Keratinocyte (primary cell): Measurements from ENCODE around the gene TBC1D19. TPM values are rescaled to one million over a fixed set of nuclear protein-coding genes. Genes with fewer than 3 reads are reported as not detected.
"Not testable (repeated sequence)": the region's sequence is repeated elsewhere in the genome, so short reads cannot be mapped to it uniquely, and the experiment has no call there.

Experiments used
- DNase-seq: peaks from one replicate; pipeline ENCODE4 v3.0.0-alpha.2; 2011; ENCODE audit warnings: low read depth, missing footprints, low spot score
- FAIRE-seq: peaks from 2 replicates; lab custom pipeline; 2011; peaks lifted over from hg19 to GRCh38; lab: Jason Lieb, UNC
- H2AFZ ChIP-seq: 2 replicates; pipeline ENCODE4 v1.6.0; 2012; ENCODE audit warnings: low read length, control low read depth, inconsistent platforms; ENCODE audit not compliant: control insufficient read depth
- H3K27ac ChIP-seq: 2 replicates; pipeline ENCODE4 v1.5.1; 2011; ENCODE audit warnings: low read length; ENCODE audit not compliant: control insufficient read depth, insufficient read depth
- H3K27me3 ChIP-seq: 3 replicates; pipeline ENCODE4 v1.6.0; 2011; ENCODE audit warnings: low read length; ENCODE audit not compliant: control insufficient read depth, insufficient read depth; ENCODE audit errors: extremely low read depth
- H3K36me3 ChIP-seq, 2 experiments: 2 replicates in 1 of 2; 3 replicates in 1 of 2; pipeline ENCODE4 v1.5.1; 2011; ENCODE audit warnings: low read length in 2 of 2, mild to moderate bottlenecking in 1 of 2; ENCODE audit not compliant: control insufficient read depth in 2 of 2, insufficient read depth in 2 of 2; ENCODE audit errors: extremely low read depth in 1 of 2
- H3K4me1 ChIP-seq: 3 replicates; pipeline ENCODE4 v1.5.1; 2011; ENCODE audit warnings: low read length; ENCODE audit not compliant: control insufficient read depth, insufficient read depth; ENCODE audit errors: extremely low read depth
- H3K4me2 ChIP-seq: 3 replicates; pipeline ENCODE4 v1.6.0; 2011; ENCODE audit warnings: low read depth, low read length; ENCODE audit not compliant: control insufficient read depth, insufficient read depth; ENCODE audit errors: extremely low read depth
- H3K4me3 ChIP-seq, 3 experiments: fragments of 200-600 bp in 1 of 3; sonication (generic) in 1 of 3; 2 replicates in 2 of 3; 3 replicates in 1 of 3; pipeline ENCODE4 v1.5.1; 2011 to 2016; ENCODE audit warnings: low read length in 3 of 3, mild to moderate bottlenecking in 3 of 3, control low read depth in 2 of 3, inconsistent platforms in 1 of 3, low read depth in 1 of 3, mixed read lengths in 1 of 3, mixed run types in 1 of 3, moderate library complexity in 1 of 3; ENCODE audit not compliant: control insufficient read depth in 2 of 3, insufficient read depth in 2 of 3; ENCODE audit errors: extremely low read depth in 1 of 3
- H3K79me2 ChIP-seq: 2 replicates; pipeline ENCODE4 v1.6.0; 2012; ENCODE audit warnings: low read length; ENCODE audit not compliant: control insufficient read depth, insufficient read depth
- H3K9ac ChIP-seq: 3 replicates; pipeline ENCODE4 v1.6.0; 2011; ENCODE audit warnings: low read length; ENCODE audit not compliant: control insufficient read depth, insufficient read depth; ENCODE audit errors: extremely low read depth
- H3K9me1 ChIP-seq: 3 replicates; pipeline ENCODE4 v1.6.0; 2011; ENCODE audit warnings: low read length; ENCODE audit not compliant: control insufficient read depth, insufficient read depth; ENCODE audit errors: extremely low read depth
- H3K9me3 ChIP-seq: 2 replicates; pipeline ENCODE4 v1.5.1; 2012; ENCODE audit warnings: low read depth, low read length; ENCODE audit not compliant: control insufficient read depth
- H4K20me1 ChIP-seq: 3 replicates; pipeline ENCODE4 v1.6.0; 2011; ENCODE audit warnings: low read length; ENCODE audit not compliant: control insufficient read depth, insufficient read depth; ENCODE audit errors: extremely low read depth
- EZH2 ChIP-seq: IDR thresholded peaks from one replicate; pipeline ENCODE4 v1.6.1; 2012; ENCODE audit warnings: inconsistent platforms, mild to moderate bottlenecking, low read length, moderate library complexity
- dilution Hi-C: fragments of 300-500 bp; cut with MboI; formaldehyde crosslinking; loops from one replicate; pipeline ENCODE4 v1.7.0; 2020; ENCODE audit warnings: low sequenced_read_pairs; ENCODE audit not compliant: extremely low pct_ligation_motif_present
- polyA plus RNA-seq, 5 experiments: library from polyadenylated mRNA; depleted of rRNA in 3 of 5; stranded (reverse) in 3 of 5; stranded (forward) in 1 of 5; unstranded in 1 of 5; fragments of >200 nt; gene quantifications; 1 replicate in 1 of 5; 2 replicates in 3 of 5; 3 replicates in 1 of 5; pipeline versions ENCODE4 v1.2.1 to v1.2.3, GENCODE V29; 2011 to 2012; ENCODE audit warnings: missing spikeins in 2 of 5, low read depth in 1 of 5, low replicate concordance in 1 of 5
- TF ChIP-seq, protein P1 (sequence below), 3 experiments: IDR thresholded peaks in 1 of 3; conservative IDR thresholded peaks in 1 of 3; optimal IDR thresholded peaks in 1 of 3; 2 replicates in 2 of 3; 3 replicates in 1 of 3; pipeline versions ENCODE3 to v1.5.1; 2011; ENCODE audit warnings: low read length in 3 of 3, mild to moderate bottlenecking in 3 of 3, moderate library complexity in 2 of 3, control low read depth in 1 of 3, inconsistent platforms in 1 of 3; ENCODE audit not compliant: insufficient read depth in 2 of 3; ENCODE audit errors: extremely low read depth in 1 of 3

The TBC1D19 gene
- polyA plus RNA-seq, 1 donor (not counting 4 experiments of a cell fraction or from before 2014, with no cell fraction given) = 11.3 TPM

DNA sequence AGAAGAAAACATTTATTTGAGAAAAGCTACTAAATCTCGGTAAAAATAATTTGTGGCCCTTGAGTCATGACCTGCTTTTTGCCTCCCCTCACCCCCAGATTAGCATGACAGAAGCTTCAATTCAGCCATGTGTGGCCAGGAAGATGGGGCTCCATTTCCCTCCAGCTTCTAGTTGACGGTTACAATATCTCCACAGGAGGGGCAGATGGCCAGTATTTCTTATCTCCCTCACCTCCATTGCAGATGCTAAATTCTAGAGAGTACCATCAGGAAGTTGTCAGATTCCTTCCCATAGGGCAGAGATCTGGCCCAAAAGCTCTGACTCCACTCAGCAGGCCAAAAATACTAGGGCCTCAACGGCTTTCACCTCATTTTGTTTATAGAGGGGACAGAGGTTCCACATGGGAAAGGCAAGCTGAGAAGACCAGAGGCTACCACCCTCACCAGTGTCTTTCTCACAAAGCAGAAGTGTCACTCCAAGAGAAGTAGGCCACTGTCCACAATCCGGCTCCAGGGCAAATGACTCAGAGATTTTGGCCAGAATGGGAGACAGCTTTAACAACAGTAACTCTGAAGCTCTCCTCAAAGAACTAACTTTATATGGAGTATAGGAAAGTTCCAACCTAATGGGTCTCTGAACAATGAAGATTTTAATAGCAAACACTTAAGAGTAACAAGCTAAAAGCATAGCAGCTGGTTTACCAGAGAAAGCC, 108.3 kb downstream of the TBC1D19 start:
- TF ChIP-seq, protein P1, sequence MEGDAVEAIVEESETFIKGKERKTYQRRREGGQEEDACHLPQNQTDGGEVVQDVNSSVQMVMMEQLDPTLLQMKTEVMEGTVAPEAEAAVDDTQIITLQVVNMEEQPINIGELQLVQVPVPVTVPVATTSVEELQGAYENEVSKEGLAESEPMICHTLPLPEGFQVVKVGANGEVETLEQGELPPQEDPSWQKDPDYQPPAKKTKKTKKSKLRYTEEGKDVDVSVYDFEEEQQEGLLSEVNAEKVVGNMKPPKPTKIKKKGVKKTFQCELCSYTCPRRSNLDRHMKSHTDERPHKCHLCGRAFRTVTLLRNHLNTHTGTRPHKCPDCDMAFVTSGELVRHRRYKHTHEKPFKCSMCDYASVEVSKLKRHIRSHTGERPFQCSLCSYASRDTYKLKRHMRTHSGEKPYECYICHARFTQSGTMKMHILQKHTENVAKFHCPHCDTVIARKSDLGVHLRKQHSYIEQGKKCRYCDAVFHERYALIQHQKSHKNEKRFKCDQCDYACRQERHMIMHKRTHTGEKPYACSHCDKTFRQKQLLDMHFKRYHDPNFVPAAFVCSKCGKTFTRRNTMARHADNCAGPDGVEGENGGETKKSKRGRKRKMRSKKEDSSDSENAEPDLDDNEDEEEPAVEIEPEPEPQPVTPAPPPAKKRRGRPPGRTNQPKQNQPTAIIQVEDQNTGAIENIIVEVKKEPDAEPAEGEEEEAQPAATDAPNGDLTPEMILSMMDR (optimal IDR thresholded peaks at IDR 0.05 in 1 of 3, IDR thresholded peaks at IDR 0.05 in 1 of 3, conservative IDR thresholded peaks at IDR 0.05 in 1 of 3; ENCODE audit: extremely low read depth in 1 of 3, insufficient read depth in 2 of 3, low read length in 3 of 3) = no peak
- no peak for TF ChIP-seq EZH2
- no peak overlapping the region for H3K9ac ChIP-seq
- no peak overlapping the region for H2AFZ ChIP-seq
- no peak overlapping the region for H3K4me2 ChIP-seq
- no peaks in the 10 kb centered on the region for H3K36me3 ChIP-seq
- DNase-seq (no peak), FAIRE-seq (no peak)
- H3K79me2 ChIP-seq = no peaks in the 10 kb centered on the region
- H3K27ac ChIP-seq = no peak overlapping the region
- H3K9me3 ChIP-seq = no peaks in the 10 kb centered on the region
- H3K27me3 ChIP-seq = no peaks in the 10 kb centered on the region
- dilution Hi-C loops = no loop called here
- no peaks in the 10 kb centered on the region for H4K20me1 ChIP-seq
- H3K9me1 ChIP-seq = no peaks in the 10 kb centered on the region
- peaks cover 10% of the 10 kb centered on the region for H3K4me1 ChIP-seq
- no peak overlapping the region for H3K4me3 ChIP-seq

DNA sequence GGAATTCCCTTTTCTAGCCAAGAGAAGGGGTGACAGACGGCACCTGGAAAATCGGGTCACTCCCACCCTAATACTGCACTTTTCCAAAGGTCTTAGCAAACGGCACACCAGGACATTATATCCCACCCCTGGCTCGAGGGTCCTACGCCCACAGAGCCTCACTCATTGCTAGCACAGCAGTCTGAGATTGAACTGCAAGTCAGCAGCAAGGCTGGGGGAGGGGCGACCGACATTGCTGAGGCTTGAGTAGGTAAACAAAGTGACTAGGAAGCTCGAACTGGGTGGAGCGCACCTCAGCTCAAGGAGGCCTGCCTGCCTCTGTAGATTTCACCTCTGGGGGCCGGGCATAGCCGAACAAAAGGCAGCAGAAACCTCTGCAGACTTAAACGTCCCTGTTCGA, 110.2 kb downstream of the TBC1D19 start:
- H3K4me2 ChIP-seq, H3K9me1 ChIP-seq, FAIRE-seq, DNase-seq, H3K27me3 ChIP-seq, H3K4me3 ChIP-seq, H3K79me2 ChIP-seq, H3K4me1 ChIP-seq, H3K9ac ChIP-seq, H3K27ac ChIP-seq, H3K36me3 ChIP-seq, dilution Hi-C loops, H3K9me3 ChIP-seq, H4K20me1 ChIP-seq, H2AFZ ChIP-seq: not testable (repeated sequence)

DNA sequence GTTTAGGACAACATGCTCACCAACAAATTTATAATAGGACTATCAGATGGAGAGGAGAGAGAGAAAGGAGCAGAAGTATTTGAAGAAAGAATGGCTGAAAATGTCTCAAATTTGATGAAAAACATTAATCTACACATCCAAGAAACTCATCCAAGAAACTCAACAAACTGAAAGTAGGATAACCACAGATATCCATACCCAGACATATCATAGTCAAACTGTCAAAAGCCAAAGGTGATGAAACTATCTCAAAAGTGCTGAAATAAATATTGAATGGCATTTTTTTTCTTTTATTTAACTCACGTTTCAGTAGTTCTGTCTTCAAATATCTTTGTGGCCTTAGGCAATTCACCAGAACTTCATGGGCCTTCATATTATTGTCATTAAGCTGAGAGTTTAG, 116.2 kb downstream of the TBC1D19 start:
- Histone ChIP-seq H3K4me1 (no peaks in the 10 kb centered on the region), H3K4me3 (no peak overlapping the region), H4K20me1 (no peaks in the 10 kb centered on the region), H3K36me3 (no peaks in the 10 kb centered on the region), H3K27me3 (no peaks in the 10 kb centered on the region), H3K79me2 (no peaks in the 10 kb centered on the region), H3K9me1 (no peaks in the 10 kb centered on the region), H2AFZ (no peak overlapping the region), H3K9ac (no peak overlapping the region), H3K27ac (no peak overlapping the region), H3K4me2 (no peak overlapping the region), H3K9me3 (no peaks in the 10 kb centered on the region)
- TF ChIP-seq, protein P1 (optimal IDR thresholded peaks at IDR 0.05 in 1 of 3, IDR thresholded peaks at IDR 0.05 in 1 of 3, conservative IDR thresholded peaks at IDR 0.05 in 1 of 3; ENCODE audit: extremely low read depth in 1 of 3, insufficient read depth in 2 of 3, low read length in 3 of 3) = no peak
- TF ChIP-seq EZH2 = no peak
- dilution Hi-C loops = no loop called here
- DNase-seq (no peak), FAIRE-seq (no peak)
